ENCODE data around the gene ZDHHC14. TPM values are rescaled to one million over a fixed set of nuclear protein-coding genes. Genes with fewer than 3 reads are reported as not detected.
"Not testable (repeated sequence)": the region's sequence is repeated elsewhere in the genome, so short reads cannot be mapped to it uniquely, and the experiment has no call there.

ZDHHC14 gene
- total and polyA plus RNA-seq, 3 donors from 2014 or later = 28.5 to 74.9 (median 67.9) TPM

DNA sequence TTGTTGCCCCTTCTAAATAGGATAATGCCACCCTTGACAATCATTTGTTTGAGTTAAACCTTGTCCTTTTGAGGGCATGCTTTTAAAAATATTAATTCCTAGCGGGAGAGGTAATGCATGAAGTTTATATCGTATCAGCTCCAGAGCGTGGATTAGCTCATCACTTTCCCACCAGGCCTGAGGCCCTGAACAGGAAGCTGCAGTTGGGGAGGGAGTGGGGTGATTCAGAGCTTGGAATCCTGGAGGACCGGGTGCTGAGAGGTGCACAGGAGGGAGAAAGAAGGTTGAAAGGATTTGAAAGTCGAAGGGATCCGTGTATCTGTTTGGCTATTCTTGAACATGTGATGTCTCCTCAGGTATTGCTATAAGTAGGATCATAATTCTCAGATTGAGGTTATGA, 25.0 kb downstream of the ZDHHC14 start:
- Histone ChIP-seq H3K4me3 (no peak overlapping the region), H3K36me3 (ENCODE audit: low read depth, missing control alignments) (no peaks in the 10 kb centered on the region), H3K27me3 (no peaks in the 10 kb centered on the region), H3K9me3 (no peaks in the 10 kb centered on the region), H3K27ac (no peak overlapping the region), H3K4me1 (peaks cover 11% of the 10 kb centered on the region)
- 83 to 91% methylated on average over 6 of the region's 6 CpGs for WGBS, 2 donors
- TF ChIP-seq CTCF (IDR thresholded peaks at IDR 0.05) = no peak
- TF ChIP-seq POLR2A (IDR thresholded peaks at IDR 0.05) = no peak
- no peak for DNase-seq
- intact Hi-C loops (cut with DNase I; ENCODE audit: low total_unique reads) = no loop called here

GRCh38 chr6:157406661-157407060, 25.7 kb downstream of the ZDHHC14 start:
- WGBS, 2 donors = 82 to 88% methylated on average over 7 of the region's 7 CpGs
- no peak for TF ChIP-seq POLR2A (IDR thresholded peaks at IDR 0.05)
- TF ChIP-seq CTCF (IDR thresholded peaks at IDR 0.05) = no peak
- no peak for DNase-seq
- Histone ChIP-seq H3K36me3 (ENCODE audit: low read depth, missing control alignments) (no peaks in the 10 kb centered on the region), H3K4me3 (no peak overlapping the region), H3K27ac (no peak overlapping the region), H3K4me1 (peaks cover 11% of the 10 kb centered on the region), H3K27me3 (no peaks in the 10 kb centered on the region), H3K9me3 (no peaks in the 10 kb centered on the region)
- intact Hi-C loops (cut with DNase I; ENCODE audit: low total_unique reads) = no loop called here

DNA sequence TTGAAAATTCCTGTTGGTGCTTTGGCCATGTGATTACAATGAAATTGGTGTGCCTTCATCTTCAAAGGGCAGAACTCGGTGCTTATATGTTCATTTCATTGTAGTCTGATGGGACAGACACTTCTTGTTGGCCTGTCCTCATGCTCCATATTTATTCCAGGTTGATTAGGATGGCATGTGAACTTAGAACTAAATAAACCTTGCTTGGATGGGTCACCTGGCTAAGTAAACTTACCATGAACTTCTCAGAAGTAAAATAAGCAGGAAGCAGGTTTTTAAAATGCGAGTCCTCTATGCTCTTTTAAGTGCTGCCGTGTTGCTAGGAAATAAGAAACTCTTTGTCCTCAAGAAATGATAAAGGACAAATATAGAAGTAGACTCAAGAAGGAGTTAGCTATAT, 26.7 kb downstream of the ZDHHC14 start:
- WGBS, 2 donors = 32 to 55% methylated on average over 3 of the region's 3 CpGs
- Histone ChIP-seq H3K27ac (no peak overlapping the region), H3K27me3 (no peaks in the 10 kb centered on the region), H3K4me3 (no peak overlapping the region), H3K4me1 (peaks cover 11% of the 10 kb centered on the region), H3K9me3 (no peaks in the 10 kb centered on the region), H3K36me3 (ENCODE audit: low read depth, missing control alignments) (no peaks in the 10 kb centered on the region)
- TF ChIP-seq CTCF (IDR thresholded peaks at IDR 0.05) = no peak
- TF ChIP-seq POLR2A (IDR thresholded peaks at IDR 0.05) = no peak
- DNase-seq = no peak
- intact Hi-C loops (cut with DNase I; ENCODE audit: low total_unique reads) = no loop called here

DNA sequence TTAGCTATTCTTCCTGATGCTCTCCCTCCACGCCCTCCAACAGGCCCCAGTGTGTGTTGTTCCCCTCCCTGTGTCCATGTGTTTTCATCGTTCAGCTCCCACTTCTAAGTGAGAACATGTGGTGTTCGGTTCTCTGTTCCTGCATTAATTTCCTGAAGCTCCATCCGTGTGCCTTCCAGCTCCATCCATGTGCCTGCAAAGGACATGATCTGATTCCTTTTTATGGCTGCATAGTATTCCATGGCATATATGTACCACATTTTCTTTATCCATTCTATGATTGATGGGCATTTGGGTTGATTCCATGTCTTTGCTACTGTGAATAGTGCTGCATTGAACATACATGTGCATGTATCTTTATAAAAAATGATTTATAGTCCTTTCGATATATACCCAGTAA, 27.4 kb downstream of the ZDHHC14 start:
- WGBS, 2 donors = 88 to 91% methylated on average over 5 of the region's 5 CpGs
- H3K9me3 ChIP-seq; H3K36me3 ChIP-seq (ENCODE audit: low read depth, missing control alignments); DNase-seq; H3K27me3 ChIP-seq; intact Hi-C loops (cut with DNase I; ENCODE audit: low total_unique reads); H3K27ac ChIP-seq; H3K4me3 ChIP-seq: not testable (repeated sequence)
- peaks cover 11% of the 10 kb centered on the region for H3K4me1 ChIP-seq

- WGBS, 2 donors = 80 to 87% methylated on average over 4 to 5 of the region's 5 CpGs
- Histone ChIP-seq H3K9me3 (no peaks in the 10 kb centered on the region), H3K27me3 (no peaks in the 10 kb centered on the region), H3K4me3 (no peak overlapping the region), H3K4me1 (peaks cover 8% of the 10 kb centered on the region), H3K27ac (no peak overlapping the region), H3K36me3 (ENCODE audit: low read depth, missing control alignments) (no peaks in the 10 kb centered on the region)
- intact Hi-C loops (cut with DNase I; ENCODE audit: low total_unique reads) = no loop called here
- DNase-seq = no peak
- TF ChIP-seq POLR2A (IDR thresholded peaks at IDR 0.05) = no peak
- TF ChIP-seq CTCF (IDR thresholded peaks at IDR 0.05) = no peak
Observed at GRCh38 chr6:157410045-157410444, 29.1 kb downstream of the ZDHHC14 start.
